GM21529 (cell line): ENCODE measurements around the gene CHMP3.
"Not testable (repeated sequence)": the region's sequence is repeated elsewhere in the genome, so short reads cannot be mapped to it uniquely, and the experiment has no call there.

Experiments used
- ATAC-seq: cut with Tn5 transposase; IDR thresholded peaks from one replicate; pipeline ENCODE4 v1.9.1; 2021; ENCODE audit not compliant: unreplicated experiment

CHMP3 gene

DNA sequence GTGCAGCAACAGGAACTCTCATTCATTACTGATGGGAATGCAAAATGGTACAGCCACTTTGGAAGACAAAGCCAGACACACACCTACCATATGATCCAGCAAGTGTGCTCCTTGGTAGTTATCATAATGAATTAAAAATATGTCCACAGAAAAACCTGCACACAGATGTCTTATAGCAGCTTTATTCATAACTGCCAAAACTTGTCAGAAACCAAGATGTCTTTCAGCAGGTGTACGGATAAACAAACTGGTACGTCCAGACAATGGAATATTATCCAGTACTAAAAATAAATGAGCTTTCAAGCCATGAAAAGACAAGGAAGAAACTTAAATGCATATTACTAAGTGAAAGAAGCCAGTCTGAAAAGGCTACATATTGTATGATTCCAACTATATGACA lies 50.4 kb downstream of the CHMP3 start:
- no peak for ATAC-seq

DNA sequence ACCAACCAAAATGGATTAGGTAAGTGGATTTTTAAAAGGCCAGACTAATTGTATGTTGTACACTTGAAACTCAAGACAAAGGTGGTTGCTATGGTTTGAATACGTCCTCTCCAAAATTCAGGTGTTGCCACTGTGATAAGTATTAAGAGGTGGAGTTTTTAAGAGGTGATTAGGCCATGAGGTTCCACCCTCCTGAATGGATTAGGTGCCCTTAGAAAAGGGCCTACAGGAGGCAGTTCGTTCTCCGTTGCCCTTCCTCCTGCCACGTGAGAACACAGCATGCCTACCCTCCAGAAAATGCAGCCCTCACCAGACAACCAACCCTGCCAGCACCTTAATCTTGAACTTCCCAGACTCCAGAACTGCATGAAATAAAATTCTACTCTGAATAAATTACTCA lies 51.2 kb downstream of the CHMP3 start:
- no peak for ATAC-seq

DNA sequence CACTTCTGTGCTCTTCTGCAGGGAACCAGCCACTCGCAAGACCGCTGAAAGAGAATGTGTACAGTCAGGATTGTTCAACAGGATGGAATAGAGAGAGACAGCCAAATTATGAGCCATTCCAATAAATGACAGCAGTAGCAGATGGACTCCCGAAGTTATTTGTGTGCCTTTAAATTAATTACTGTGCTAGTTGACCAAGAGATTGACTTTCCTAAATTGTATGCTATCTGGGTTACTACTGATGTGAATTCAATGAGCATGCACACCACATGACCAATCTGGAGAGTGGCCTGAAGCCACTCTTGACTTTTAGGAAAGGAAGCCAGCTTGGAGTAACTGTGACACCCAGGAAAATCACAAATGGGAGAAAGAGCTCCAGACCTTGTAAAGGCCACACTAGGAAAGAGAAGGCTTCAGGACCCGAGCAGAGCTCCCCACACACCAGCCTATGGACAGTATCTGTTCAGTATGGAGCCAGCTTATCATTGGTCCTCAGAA lies 52.8 kb downstream of the CHMP3 start:
- no peak for ATAC-seq

DNA sequence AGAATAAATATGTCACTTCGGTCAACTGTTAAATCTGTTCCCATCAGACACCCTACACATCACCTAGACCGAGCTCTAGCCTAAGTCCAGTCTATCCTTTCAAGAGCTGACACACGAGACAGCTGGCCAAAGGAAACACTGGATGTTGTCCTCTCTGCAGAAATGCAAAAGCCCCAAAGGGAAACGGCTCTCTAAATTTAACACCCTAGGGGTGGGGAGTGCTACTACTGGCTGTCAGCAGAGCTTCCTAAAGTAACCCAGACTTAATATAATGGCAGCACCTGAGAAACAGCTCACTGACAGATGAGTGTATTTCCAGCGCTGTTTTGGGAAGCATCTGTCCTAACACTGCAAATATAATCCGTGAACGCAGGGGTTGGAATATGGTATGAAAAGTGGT lies 55.6 kb downstream of the CHMP3 start:
- ATAC-seq: no peak

DNA sequence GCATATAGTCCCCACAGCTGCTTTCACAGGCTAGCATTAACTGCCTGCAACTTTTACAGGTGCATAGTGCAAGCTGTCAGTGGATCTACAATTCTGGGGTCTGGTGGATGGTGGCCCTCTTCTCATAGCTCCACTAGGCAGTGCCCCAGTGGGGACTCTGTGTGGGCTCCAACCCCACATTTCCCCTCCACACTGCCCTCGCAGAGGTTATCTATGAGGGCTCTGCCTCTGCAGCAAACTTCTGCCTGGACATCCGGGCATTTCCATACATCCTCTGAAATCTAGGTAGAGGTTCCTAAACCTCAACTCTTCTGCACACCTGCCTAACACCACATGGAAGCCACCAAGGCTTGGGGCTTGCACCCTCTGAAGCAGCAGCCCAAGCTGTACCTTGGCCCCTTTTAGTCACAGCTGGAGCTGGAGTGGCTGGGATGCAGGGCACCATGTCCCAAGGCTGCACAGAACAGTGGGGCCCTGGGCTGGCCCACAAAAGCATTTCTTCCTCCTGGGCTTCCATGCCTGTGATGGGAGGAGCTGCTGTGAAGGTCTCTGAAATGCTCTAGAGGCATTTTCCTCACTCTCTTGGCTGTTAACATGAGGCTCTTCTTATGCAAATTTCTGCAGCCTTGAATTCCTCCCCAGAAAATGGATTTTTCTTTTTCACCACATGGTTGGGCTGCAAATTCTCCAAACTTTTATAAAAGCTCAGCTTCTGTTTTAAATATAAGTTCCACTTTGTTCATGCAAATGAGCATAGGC lies 62.7 kb downstream of the CHMP3 start:
- ATAC-seq: no peak

DNA sequence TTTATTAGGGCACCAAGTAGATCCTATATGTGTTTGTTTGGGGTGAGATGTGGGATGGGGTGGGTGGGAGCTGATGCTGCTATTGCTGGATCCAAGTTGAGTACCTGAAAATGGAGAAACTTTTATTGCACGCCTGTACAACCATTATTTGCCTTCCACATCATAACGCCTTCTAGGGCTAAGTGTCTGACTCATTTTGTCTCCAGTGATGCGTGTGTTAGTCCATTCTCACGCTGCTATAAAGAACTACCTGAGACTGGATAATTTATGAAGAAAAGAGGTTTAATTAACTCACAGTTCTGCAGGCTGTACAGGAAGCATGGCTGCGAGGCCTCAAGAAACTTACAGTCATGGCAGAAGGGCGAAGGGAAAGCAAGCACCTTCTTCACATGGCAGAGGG lies 63.9 kb downstream of the CHMP3 start:
- ATAC-seq: no peak

DNA sequence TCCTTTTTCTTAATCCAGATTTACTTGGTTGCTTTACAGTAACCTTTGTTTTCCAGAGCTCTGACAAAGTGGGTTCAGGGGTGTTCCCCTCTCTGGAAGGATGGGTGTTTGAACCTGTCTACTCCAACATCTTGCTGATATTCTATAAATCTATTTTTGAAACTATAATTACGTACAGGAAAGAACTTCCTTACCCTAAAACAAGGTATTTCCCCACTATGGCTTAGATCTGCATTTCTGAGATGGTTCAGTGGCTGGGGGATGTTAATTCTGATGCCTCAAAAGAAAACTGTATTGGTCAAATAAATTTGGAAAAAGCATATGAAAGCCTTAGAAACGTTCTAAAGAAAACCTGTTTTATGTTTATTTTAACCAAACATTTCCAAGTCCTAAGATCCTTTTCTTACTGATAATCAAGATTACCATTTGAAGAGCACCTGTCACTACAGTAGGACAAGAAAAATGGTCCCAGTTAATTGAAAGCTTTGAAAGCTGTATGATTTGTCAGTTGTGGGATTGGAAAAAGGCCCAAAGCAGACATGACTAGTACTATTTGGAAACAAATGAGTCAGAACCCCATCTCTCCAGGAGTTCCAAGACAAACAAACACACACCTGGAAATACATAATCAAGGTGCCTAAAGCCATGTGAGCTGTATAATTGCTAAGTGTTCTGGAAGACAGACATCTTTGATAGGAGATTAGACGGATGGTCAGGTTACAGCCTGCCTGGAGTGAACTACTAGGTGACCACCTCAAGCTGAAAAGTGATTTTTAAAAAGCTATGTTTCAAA lies 64.6 kb downstream of the CHMP3 start:
- no peak for ATAC-seq

DNA sequence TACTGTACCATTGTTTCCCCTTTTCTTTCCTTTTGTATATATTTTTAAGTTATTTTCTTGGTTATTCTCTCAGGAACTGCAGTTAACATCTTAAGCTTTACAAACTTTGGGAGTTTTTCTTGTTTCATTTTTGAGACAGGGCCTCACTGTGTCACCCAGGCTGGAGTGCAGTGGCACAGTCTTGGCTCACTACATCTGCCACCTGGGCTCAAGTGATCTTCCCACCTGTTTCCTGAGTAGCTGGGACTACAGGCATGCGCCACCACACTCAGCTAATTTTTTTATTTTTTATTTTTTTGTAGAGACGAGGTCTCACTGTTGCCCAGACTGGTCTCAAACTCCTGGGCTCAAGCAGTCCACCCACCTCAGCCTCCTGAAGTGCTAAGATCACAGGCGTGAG lies 66.9 kb downstream of the CHMP3 start:
- not testable (repeated sequence) for ATAC-seq

DNA sequence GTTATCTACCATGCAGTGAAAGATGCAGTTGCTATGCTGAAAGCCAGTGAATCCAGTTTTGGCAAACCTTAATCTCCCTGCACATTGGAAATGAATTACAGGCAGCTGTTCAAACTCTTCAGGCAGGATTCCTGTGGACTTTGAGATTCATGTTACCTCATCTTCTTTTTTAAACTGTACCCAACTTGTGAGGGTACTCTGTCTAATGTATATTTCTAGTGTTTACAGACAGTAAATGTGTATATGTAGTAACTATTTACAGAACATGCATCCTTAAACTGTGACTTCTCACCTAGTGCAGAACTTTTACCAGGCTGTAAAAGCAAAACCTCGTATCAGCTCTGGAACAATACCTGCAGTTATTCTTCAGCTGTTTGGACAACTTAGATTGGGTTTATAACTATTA lies 71.2 kb downstream of the CHMP3 start:
- ATAC-seq: no peak

DNA sequence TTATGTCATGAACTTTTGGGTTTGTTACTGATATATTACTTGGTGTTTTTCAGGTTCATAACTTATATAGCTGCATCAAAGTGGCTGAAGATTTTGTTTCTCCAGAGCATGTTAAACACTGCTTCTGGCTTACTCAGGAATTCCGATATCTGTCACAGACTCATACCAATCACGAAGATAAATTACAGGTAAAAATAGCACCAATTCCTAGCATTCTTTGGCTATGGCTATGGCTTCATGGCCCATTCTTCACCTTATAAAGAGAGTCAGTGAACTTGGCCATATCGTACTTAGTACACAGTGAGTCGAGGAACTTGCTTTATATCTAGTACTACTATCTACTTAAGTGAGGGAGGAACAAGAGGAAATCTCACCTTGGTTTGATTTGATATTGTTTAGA lies 72.2 kb downstream of the CHMP3 start:
- no peak for ATAC-seq

DNA sequence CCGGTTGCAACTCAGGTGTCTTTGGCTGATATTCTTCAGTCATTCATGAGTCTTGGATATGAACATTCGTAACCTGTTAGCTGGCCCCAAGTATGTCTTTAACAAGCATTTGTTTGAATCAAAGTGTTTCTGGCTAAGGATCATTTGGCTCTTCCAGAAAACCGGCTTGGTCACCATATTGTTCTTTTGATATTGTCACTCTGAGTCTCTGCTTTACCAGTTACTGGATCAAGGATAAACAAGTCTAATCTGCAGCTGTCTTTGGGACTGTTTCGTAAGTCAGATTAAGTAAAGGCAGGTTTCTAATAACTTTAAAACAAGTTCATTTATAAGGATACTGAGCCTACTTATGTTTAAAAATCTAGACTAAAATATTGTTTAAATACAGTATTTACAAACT lies 73.0 kb downstream of the CHMP3 start:
- ATAC-seq: no peak

DNA sequence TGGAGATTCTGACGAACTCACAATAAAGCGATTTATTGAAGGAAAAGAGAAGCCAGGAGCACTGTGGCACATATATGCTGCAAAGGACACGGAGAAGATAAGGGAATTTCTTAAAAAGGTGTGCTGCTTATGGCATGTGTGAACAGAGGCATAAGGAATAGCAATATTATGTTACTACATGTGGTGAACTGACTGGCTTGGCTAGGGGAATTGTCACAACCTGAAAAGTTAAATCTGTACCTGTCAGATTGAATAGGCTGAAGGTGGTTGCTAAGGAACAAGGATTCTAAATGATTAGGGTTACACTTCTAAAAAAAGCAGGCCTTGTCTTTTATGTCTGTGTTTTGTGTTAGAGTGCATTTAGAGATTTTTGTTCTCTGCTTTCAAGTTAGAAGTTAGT lies 73.7 kb downstream of the CHMP3 start:
- ATAC-seq: no peak

DNA sequence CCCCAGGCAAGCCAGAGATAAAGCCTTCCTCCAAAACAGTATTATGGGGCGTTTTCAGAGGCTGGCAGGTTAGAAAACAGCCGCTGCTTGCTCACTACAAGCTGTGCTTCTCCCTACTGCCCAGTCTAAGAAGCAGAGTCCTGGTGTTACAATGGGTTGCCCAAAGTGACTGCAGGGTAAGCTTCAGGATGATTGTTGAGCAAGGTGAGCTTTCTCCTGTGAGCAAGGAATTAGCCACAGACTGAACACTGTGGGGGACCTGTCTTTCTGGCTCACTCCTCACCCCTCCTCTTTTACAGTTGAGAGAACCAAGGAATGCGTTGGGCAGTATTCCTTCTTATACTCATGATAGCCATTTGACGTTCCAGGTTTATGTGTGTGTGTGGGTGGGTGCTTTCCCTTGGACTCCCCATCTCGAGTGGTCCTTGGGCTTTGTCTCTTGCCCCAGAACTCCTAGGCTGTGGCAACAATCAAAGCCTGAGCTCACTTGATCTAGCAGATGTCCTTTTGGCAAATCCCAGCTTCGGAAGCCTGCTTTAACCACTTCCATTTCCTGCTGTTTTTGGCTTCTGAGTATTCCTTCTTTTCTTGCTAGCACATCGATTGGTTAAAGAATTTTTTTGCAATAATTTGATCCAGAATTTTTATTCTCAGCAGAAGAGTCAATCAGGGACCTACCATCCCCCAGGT lies 74.5 kb downstream of the CHMP3 start:
- ATAC-seq: no peak

DNA sequence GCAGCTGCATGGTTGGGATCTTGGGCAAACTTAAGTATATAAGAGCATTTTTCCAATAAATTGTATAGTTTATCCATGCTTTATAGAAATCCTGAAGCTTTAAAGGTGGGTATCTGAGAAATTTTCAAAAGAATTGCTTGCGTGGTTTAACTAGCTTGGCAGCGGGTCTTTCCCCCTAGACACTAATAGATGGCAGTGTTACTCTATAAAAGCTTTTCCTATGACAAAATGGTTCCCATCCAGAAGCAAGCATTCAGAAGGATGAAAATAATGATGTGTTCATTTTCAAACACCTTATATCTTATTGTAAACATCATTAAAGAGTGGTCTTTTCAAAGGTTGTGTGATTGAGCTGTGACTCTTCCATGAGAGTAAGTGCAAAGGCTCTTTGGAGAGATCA lies 76.2 kb downstream of the CHMP3 start:
- ATAC-seq: no peak

DNA sequence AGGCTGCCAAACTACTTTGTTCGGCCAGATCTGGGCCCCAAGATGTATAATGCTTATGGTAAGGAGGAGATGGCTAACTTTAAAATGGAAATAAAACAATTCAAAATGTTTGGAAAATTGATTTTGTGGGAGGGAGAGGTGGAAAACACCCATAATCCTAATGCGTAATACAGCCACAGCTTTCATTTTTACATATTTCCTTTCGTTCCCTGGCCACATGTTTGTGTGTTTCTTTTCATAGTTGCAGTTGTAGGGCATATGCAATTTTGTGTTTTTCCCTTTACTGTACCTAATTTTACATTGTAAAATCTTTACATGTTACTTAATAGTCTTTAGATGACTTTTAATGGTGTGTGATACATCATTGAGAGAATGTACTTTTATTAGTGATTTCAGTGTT lies 77.4 kb downstream of the CHMP3 start:
- ATAC-seq: no peak

DNA sequence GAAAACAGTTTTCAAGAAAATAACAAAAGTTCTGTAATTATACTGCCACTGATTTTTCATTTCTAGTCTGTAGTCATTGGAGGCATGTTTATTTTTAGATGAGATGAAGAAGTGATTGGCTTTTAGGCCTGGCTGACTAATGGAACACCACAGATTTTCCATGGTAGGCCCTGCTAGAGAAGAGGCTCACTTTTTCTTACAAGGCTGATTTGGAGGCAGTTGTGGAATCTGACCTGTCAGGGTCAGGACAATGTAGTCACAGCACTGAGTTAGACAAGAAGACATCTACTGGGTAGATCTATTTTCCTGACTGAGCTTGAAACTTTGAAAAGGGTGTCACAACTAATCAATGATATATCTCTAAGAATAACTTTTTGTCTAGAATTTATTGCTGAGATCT lies 78.1 kb downstream of the CHMP3 start:
- no peak for ATAC-seq

DNA sequence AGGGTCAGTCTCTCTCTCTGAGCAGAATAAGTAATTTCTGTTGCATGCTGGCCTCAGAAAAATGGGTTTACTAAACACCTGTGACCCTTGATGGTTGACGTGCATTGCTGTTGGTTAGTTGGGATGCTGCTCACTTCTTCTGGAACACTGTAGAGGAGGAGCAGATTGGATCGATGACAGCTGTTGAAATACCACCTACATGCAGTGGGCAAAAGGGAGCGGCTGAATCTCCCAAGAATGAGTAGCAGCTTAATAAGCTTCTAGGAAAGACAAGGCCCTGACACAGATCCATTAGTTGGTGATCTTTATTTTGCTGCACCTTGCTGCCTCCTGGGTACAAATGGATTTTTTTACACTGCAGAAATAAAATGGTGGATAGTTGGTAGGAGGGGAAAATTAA lies 78.9 kb downstream of the CHMP3 start:
- no peak for ATAC-seq

DNA sequence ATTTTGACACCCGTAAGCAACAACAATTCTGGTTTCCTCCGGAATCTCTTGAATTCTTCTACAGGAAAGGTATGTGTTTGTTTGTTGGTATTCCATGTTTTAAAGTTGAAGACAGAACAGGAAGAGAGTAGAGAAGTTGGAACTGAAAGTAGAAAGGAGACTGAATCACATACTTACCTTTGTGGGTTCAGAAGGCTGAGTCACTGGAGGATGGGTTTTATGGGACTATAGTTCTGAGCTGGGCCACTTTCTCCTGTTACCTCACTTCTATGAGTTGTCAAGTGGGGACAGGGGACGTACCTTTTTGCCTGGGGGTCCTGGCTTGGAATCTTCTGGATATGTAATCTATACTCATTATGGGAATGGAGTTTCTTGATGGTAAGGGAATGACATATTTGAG lies 81.2 kb downstream of the CHMP3 start:
- no peak for ATAC-seq

DNA sequence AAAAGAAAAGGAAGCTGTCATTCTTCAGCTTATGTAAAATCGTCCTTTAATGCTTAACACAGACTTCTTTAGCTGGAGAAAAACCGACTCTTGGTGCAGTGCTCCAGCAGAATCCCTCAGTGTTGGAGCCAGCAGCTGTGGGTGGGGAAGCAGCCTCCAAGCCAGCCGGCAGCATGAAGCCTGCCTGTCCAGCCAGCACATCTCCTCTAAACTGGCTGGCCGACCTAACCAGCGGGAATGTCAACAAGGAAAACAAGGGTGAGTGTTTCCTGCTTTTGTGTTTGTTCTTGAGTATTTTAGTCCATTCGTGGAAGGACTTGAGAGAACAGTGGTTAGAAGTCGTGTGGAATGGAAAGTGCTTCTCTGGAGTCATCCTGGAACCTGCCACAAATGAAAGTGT lies 83.1 kb downstream of the CHMP3 start:
- ATAC-seq: no peak

DNA sequence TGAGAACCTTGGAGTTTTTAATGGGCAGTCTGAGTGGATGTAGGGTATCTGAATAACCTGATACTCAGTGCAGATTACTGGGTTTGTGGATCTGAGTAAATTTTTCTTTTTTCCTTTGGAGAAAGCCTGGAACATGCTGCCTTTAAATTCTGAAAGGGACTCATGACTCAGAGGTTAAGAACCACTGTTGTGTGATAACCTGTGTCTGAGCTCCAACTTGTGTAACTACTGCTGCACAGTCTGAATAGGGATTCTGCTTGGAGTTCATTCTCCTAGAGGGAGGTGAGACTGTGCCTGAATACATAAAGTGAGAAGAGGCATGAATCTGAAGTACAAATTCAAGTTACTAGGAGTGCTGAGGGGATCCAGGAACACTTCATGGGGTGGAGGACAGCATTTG lies 85.9 kb downstream of the CHMP3 start:
- no peak for ATAC-seq

DNA sequence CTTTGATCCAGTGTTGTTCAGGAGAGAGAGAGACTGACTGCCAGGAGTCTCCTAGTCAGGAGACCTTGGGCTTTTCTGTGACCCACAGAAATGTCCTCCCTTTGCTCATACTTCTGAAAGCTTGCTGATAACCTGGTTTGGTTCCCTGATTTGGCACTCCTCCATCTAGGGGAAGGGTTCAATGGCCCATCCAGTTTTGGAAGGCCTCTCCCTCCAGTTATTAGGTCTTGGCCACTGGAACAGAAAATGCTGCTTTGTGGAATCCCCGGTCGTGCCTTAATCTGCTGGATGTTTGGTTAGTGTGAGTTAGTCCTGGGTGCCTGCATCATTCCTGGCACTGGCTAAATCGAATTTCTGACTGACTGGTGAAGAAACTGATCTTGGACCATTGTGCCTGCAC lies 86.3 kb downstream of the CHMP3 start:
- no peak for ATAC-seq

DNA sequence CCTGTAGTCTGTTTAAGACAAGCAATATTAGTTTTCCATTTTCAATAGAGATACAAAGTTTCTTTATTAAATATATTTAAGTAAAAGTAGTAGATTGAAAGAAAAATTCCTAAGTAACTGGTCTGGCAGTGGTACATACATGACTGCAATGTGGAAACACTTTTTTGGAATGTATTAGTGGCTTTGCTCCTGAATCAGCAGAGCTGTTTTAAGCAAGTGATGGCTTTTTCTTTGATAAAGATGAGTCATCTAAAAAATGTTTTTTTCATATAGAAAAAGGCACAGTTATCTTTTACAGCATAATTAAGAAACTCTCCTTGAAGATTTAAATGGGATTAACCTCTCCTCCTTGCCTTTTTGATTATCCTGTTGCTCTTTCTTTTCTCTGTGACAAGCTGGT lies 87.2 kb downstream of the CHMP3 start:
- ATAC-seq: no peak
